NK-92 (cell line): ENCODE results near the gene SGCD.

Experiments used
- DNase-seq: peaks from one replicate; lab custom pipeline; 2025; ENCODE audit not compliant: unreplicated experiment; lab: John Stamatoyannopoulos, UW

Gene SGCD

GRCh38 chr5:156326718-156327259, at the start of gene SGCD:
TSS of gene SGCD (plus strand) at chr5:156327164.
- DNase-seq, result no peak

- no peak for DNase-seq
Measured at GRCh38 chr5:156277290-156277689, 49.7 kb upstream of the SGCD start.

- DNase-seq, result no peak
Measured at GRCh38 chr5:156295431-156295830, 31.5 kb upstream of the SGCD start.

GRCh38 chr5:156310115-156310514, 16.8 kb upstream of the SGCD start:
- DNase-seq, result no peak

- no peak for DNase-seq
Measured at GRCh38 chr5:156312897-156313694, 13.9 kb upstream of the SGCD start.

- no peak for DNase-seq
Measured at GRCh38 chr5:156314416-156314815, 12.5 kb upstream of the SGCD start.

- no peak for DNase-seq
Measured at GRCh38 chr5:156322666-156323065, 4.3 kb upstream of the SGCD start.

GRCh38 chr5:156327296-156327695, 332 bp downstream of the SGCD start:
- no peak for DNase-seq

GRCh38 chr5:156328161-156328560, 1.2 kb downstream of the SGCD start:
- no peak for DNase-seq

GRCh38 chr5:156328766-156329165, 1.8 kb downstream of the SGCD start:
- DNase-seq, result no peak

- no peak for DNase-seq
Measured at GRCh38 chr5:156329171-156329611, 2.2 kb downstream of the SGCD start.

- no peak for DNase-seq
Measured at GRCh38 chr5:156330141-156330870, 3.3 kb downstream of the SGCD start.

GRCh38 chr5:156331181-156331580, 4.2 kb downstream of the SGCD start:
- no peak for DNase-seq

GRCh38 chr5:156331845-156332244, 4.9 kb downstream of the SGCD start:
- DNase-seq, result no peak

- no peak for DNase-seq
Measured at GRCh38 chr5:156332245-156332644, 5.3 kb downstream of the SGCD start.

GRCh38 chr5:156339139-156339841, 12.3 kb downstream of the SGCD start:
- DNase-seq, result no peak

- no peak for DNase-seq
Measured at GRCh38 chr5:156340893-156341292, 13.9 kb downstream of the SGCD start.

GRCh38 chr5:156350256-156350655, 23.3 kb downstream of the SGCD start:
- DNase-seq, result no peak

- no peak for DNase-seq
Measured at GRCh38 chr5:156351423-156351822, 24.5 kb downstream of the SGCD start.

- no peak for DNase-seq
Measured at GRCh38 chr5:156354571-156354970, 27.6 kb downstream of the SGCD start.

- no peak for DNase-seq
Measured at GRCh38 chr5:156356238-156356637, 29.3 kb downstream of the SGCD start.
